Natural killer cell (primary cell): ENCODE data around the gene RBKS. TPM values are rescaled to one million over a fixed set of nuclear protein-coding genes. Genes with fewer than 3 reads are reported as not detected.

Source experiments
- ATAC-seq, 3 donors: fragments of 150-1000 bp in 2 of 3; fragments of 200-7000 bp in 1 of 3; cut with Tn5 transposase; 1 replicate in 1 of 3; 2 replicates in 2 of 3; pipeline ENCODE4 v1.10.0; 2021; ENCODE audit warnings: mild to moderate bottlenecking in 2 of 3, moderate library complexity in 2 of 3
- DNase-seq, 2 donors: peaks; one replicate each; pipeline versions ENCODE4 v3.0.0 to v3.0.0-alpha.2; 2013 to 2021; ENCODE audit warnings: mixed read lengths in 1 of 2
- H3K27ac ChIP-seq: one replicate; pipeline ENCODE4 v1.5.1; 2013; ENCODE audit warnings: mild to moderate bottlenecking, low read length
- H3K27me3 ChIP-seq: one replicate; pipeline ENCODE4 v1.6.1; 2013; ENCODE audit warnings: low read length; ENCODE audit not compliant: control insufficient read depth, insufficient read depth
- H3K36me3 ChIP-seq: one replicate; pipeline ENCODE4 v1.6.1; 2013; ENCODE audit warnings: low read length; ENCODE audit not compliant: control insufficient read depth, insufficient read depth
- H3K4me1 ChIP-seq: one replicate; pipeline ENCODE4 v1.6.1; 2013; ENCODE audit warnings: low read length; ENCODE audit not compliant: control insufficient read depth, insufficient read depth
- H3K4me3 ChIP-seq: one replicate; pipeline ENCODE4 v1.5.1; 2013; ENCODE audit warnings: low read length
- H3K9me3 ChIP-seq: one replicate; pipeline ENCODE4 v1.6.1; 2013; ENCODE audit warnings: low read length; ENCODE audit not compliant: control insufficient read depth, insufficient read depth
- H3K27ac Mint-ChIP-seq, 2 donors: one replicate each; pipeline ENCODE4 v1.8.0; 2022; ENCODE audit warnings: mild to moderate bottlenecking in 2 of 2, mixed read lengths in 2 of 2, moderate library complexity in 1 of 2
- H3K27me3 Mint-ChIP-seq, 2 donors: one replicate each; pipeline ENCODE4 v1.8.0; 2022; ENCODE audit warnings: low read depth in 2 of 2, mixed read lengths in 2 of 2
- H3K36me3 Mint-ChIP-seq: one replicate; pipeline ENCODE4 v1.8.0; 2022; ENCODE audit warnings: mixed read lengths
- H3K4me1 Mint-ChIP-seq, 2 donors: one replicate each; pipeline ENCODE4 v1.8.0; 2022; ENCODE audit warnings: mixed read lengths in 2 of 2
- H3K4me3 Mint-ChIP-seq: one replicate; pipeline ENCODE4 v1.8.0; 2022; ENCODE audit warnings: mild to moderate bottlenecking, moderate library complexity, mixed read lengths
- H3K9me3 Mint-ChIP-seq, 2 donors: one replicate each; pipeline ENCODE4 v1.8.0; 2022; ENCODE audit warnings: mixed read lengths in 2 of 2
- CTCF ChIP-seq: fragments of 200-600 bp; IDR thresholded peaks from one replicate; pipeline ENCODE4 v1.8.0; 2022; ENCODE audit warnings: antibody characterized with exemption
- WGBS: methylation state at CpG from one replicate; pipeline ENCODE4 v1.1.7; 2013; ENCODE audit warnings: missing lambda C conversion rate; ENCODE audit not compliant: insufficient coverage; 5-methylcytosine and 5-hydroxymethylcytosine counted together
- intact Hi-C: fragments of 100-400 bp; cut with micrococcal nuclease; formaldehyde crosslinking; loops from one replicate; pipeline ENCODE4 v1.14.2; 2022
- total RNA-seq, 4 donors: library from RNA; stranded (reverse); fragments of 120-200 nt in 1 of 4; gene quantifications; one replicate each; pipeline versions ENCODE4 v1.2.3 to v1.2.4, GENCODE V29; 2013 to 2022

Gene RBKS
- total RNA-seq, 3 donors from 2014 or later (not counting 1 experiment from before 2014, with no cell fraction given): 11.5 to 20.9 (median 12.8) TPM

GRCh38 chr2:27737676-27738348, 152.4 kb downstream of the RBKS start:
- Mint-ChIP-seq H3K27me3 (peaks cover 0 to 7% of the 10 kb centered on the region in 2 donors), H3K27ac (no peak overlapping the region), H3K4me1 (peaks cover 5 to 8% of the 10 kb centered on the region in 2 donors), H3K9me3 (no peaks in the 10 kb centered on the region), H3K4me3 (no peak overlapping the region), H3K36me3 (no peaks in the 10 kb centered on the region)
- H3K27me3 ChIP-seq: no peaks in the 10 kb centered on the region
- ATAC-seq (no peak), DNase-seq (no peak)
- no peaks in the 10 kb centered on the region for H3K9me3 ChIP-seq
- no peak for TF ChIP-seq CTCF
- H3K4me3 ChIP-seq: no peak overlapping the region
- no peak overlapping the region for H3K27ac ChIP-seq
- no peaks in the 10 kb centered on the region for H3K36me3 ChIP-seq
- intact Hi-C loops: no loop called here
- H3K4me1 ChIP-seq: peaks cover 12% of the 10 kb centered on the region
- WGBS: 68% methylated on average over 7 of the region's 7 CpGs

- no peak for TF ChIP-seq CTCF
- no peaks in the 10 kb centered on the region for H3K36me3 ChIP-seq
- Mint-ChIP-seq H3K4me3 (peak overlapping the region; percentile 49), H3K9me3 (no peaks in the 10 kb centered on the region), H3K4me1 (peaks cover 5 to 8% of the 10 kb centered on the region in 2 donors), H3K36me3 (no peaks in the 10 kb centered on the region), H3K27me3 (peaks cover 0 to 7% of the 10 kb centered on the region in 2 donors), H3K27ac (no peak overlapping the region)
- no peaks in the 10 kb centered on the region for H3K27me3 ChIP-seq
- H3K27ac ChIP-seq: no peak overlapping the region
- no peaks in the 10 kb centered on the region for H3K9me3 ChIP-seq
- intact Hi-C loops: no loop called here
- 96% methylated on average over 6 of the region's 6 CpGs for WGBS
- ATAC-seq (no peak), DNase-seq (no peak)
- no peak overlapping the region for H3K4me3 ChIP-seq
- H3K4me1 ChIP-seq: peaks cover 12% of the 10 kb centered on the region
Observed at GRCh38 chr2:27736890-27737204, 153.3 kb downstream of the RBKS start.

- Mint-ChIP-seq H3K27ac (no peak overlapping the region), H3K4me3 (peak overlapping the region; percentile 52), H3K36me3 (no peaks in the 10 kb centered on the region), H3K27me3 (peaks cover 0 to 7% of the 10 kb centered on the region in 2 donors), H3K9me3 (no peaks in the 10 kb centered on the region), H3K4me1 (peaks cover 5 to 8% of the 10 kb centered on the region in 2 donors)
- DNase-seq: no peak
- H3K4me1 ChIP-seq: peaks cover 12% of the 10 kb centered on the region
- no peak for ATAC-seq
- intact Hi-C loops: no loop called here
- H3K27ac ChIP-seq: no peak overlapping the region
- peak overlapping the region; percentile 11 for H3K4me3 ChIP-seq
- TF ChIP-seq CTCF: no peak
- no peaks in the 10 kb centered on the region for H3K9me3 ChIP-seq
- no peaks in the 10 kb centered on the region for H3K36me3 ChIP-seq
- 92% methylated on average over 10 of the region's 10 CpGs for WGBS
- H3K27me3 ChIP-seq: no peaks in the 10 kb centered on the region
Observed at GRCh38 chr2:27736031-27736889, 153.9 kb downstream of the RBKS start.
